CD1c-positive myeloid dendritic cell (primary cell): ENCODE results near the gene TRIOBP.
A peak's percentile ranks its signal among the peaks of the same experiment; 100 is the strongest.

ENCODE experiments used
- DNase-seq: peaks from one replicate; pipeline ENCODE4 v3.0.0-alpha.2; 2016; ENCODE audit errors: extremely low spot score

TRIOBP gene

GRCh38 chr22:37669586-37669985 lies 27.3 kb upstream of the TRIOBP start:
- DNase-seq = no peak

- DNase-seq = no peak
Observed at GRCh38 chr22:37672206-37672919, 24.5 kb upstream of the TRIOBP start.

DNA sequence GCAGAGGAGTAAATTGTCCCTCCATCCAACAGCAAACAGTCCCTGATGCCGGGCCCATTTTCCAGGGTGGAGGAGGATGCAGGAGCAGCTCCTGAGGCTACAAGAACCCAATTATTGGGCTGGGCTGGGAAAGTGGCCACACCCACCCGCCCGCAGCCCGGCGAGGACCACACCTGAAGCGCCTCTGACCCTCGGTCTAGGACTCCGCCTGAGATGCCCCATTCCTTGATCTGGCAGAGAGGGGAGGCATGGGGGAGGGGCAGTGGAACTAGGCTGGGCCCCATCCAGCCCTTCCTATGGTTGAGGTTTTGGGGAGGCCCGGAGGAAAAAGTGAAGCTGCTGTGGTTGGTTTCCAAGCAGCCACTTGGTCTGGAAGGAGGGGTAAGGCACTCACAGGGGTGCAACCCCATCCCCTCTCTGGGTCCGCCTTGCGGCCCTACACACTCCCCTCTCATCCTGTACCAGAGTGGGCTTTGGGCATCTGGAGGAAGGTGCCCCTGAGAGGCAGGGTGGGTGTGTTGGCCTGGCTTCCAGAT lies 23.9 kb upstream of the TRIOBP start:
- DNase-seq = no peak

GRCh38 chr22:37674248-37674647 lies 22.6 kb upstream of the TRIOBP start:
- no peak for DNase-seq

DNA sequence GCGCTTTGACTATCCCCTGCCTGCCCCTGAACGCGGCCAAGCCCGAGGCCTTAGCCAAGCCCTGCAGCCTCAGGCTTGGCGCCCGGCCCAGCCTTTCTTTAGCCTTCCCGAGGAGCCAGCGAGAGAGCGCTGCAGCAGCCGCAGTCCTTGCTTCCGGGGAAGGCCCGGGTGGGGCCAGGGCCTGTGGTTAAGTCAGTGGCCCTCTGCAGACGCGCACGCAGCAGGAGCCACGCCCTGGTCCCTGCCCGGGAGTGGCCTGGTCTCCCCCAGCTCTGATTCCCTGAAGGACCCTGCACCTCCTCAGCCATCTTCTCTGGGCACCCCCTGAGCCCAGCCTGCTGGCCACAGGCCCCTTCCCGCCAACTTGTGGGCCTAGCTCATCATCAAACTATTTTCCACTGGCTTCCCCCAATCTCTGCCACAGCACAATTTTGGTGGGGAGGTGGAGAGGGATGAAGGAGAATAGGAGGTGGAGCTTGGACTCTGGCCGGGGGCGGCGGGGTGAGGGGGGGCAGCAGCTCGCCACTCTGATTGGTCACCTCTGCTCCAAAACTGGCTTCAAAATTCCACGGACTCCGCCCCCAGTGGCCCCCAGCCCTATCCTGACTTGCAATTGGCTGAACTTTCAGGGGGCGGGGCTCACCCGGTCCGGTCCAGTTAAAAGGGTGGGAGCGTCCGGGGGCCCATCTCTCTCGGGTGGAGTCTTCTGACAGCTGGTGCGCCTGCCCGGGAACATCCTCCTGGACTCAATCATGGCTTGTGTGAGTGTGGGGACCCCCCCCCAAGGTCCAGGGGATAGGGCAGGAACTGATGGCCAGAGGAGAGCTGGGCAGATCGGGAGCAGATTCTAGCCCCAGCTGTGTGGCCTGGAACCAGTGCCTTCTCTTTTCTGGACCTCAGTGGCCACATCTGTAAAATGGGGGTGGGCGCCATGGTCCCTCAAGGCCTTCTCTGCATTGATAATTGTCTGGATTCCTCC lies 21.6 kb upstream of the TRIOBP start, which contains the start of gene LGALS1:
Gene LGALS1 (plus strand): TSS at position 686 of the 979 bp plus-strand sequence. CDS start 67 bp downstream, at position 753.
- peak; percentile 92 for DNase-seq

- peak; percentile 36 for DNase-seq
Observed at GRCh38 chr22:37675930-37676735, 20.7 kb upstream of the TRIOBP start.

DNA sequence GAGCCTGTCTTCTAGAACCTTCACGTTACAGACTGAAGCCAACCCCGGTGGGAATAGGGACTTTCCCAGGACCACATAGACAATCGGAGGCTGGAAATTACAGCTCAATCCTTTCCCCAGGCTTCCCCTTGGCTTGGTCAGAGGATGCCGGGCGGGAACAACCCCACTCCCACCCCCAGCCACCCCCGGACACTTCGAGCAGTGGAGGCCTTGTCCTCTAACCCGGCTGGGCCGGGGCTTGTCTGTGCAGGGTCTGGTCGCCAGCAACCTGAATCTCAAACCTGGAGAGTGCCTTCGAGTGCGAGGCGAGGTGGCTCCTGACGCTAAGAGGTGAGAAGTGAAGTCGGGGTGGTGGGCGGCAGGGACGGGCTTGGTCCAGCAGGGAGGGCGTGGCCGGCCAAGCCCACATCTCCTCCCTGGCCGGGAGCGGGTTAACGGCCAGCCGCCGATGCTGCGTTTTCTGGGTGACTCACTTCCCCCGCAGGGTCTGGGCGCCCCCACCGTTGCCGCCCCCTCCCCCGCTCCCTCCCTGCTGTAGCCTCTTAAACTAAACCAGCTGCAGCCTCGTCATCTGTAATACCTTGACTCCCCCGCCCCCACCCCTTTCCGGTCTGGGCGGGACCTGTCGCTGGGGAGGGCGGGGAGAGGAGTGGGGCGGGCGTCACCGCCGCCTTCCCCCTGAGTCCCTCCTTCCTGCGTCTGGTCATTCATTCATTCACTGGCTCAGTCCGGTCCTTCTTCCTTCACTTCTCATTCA lies 19.9 kb upstream of the TRIOBP start:
- peak; percentile 93 for DNase-seq

GRCh38 chr22:37677493-37677974 lies 19.3 kb upstream of the TRIOBP start:
- DNase-seq = no peak

DNA sequence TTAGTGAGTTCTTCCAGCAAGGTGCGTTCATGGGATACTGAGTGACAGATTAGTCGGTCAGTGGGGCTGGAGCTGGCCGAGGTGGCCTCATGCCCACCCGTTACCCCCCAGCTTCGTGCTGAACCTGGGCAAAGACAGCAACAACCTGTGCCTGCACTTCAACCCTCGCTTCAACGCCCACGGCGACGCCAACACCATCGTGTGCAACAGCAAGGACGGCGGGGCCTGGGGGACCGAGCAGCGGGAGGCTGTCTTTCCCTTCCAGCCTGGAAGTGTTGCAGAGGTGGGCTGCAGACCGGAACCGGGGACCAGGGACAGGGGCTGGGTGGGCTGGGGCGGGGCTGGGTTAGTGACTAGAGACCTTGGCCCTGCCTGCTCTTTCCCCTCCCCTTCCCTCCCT lies 18.5 kb upstream of the TRIOBP start:
- DNase-seq = no peak

- DNase-seq = no peak
Observed at GRCh38 chr22:37679670-37680069, 17.2 kb upstream of the TRIOBP start.

DNA sequence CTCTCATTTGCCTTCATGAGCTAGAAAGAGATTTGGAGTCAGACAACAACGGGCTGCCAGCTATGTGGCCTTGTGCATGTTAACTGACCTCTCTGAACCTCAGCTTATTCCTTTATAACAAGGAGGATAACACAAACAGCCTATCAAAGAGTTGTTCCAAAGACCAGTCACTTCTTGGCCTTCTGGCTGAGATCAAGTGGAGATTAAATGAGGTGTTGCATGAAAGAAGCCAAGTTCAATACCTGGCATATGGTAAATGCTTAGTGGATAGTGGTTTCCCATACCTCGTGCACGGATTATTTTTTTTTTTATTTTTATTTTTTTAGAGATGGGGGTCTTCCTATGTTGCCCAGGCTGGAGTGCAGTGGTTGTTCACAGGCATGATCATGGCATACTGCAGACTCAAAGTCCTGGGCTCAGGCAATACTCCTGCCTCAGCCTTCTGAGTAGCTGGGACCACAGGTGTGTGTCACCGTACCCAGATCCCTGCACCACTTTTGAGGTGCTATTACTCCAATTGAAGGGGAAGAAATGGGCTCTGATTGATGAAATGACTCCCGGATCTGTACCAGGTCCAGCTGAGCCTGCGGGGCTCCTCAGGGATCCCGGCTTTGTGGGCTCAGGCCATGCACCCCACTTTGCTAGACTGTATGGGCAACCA lies 16.5 kb upstream of the TRIOBP start:
- DNase-seq = no peak

DNA sequence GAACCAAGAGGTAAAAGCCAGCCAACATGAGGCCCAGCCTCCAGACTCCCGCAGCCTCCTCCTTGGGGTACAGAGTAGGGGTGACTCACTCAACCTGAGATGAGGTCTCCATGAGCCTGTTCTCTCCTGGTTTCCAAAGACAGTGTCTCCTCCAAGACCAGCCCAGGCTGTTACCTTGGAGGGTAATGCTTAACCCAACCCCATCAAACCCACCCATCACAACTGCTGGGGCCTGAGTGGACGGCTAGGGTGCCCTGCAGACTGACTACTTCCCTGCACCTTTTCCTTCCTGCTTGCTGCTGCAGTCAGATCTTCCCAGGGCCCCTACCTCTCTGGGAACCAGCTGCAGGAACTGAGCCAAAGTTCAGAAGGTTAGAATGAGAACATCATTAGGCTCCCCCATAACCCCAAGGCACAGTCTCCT lies 15.8 kb upstream of the TRIOBP start:
- DNase-seq = no peak

GRCh38 chr22:37681556-37682049 lies 15.2 kb upstream of the TRIOBP start:
- DNase-seq = peak; percentile 80

GRCh38 chr22:37684803-37685615 lies 11.8 kb upstream of the TRIOBP start:
- DNase-seq = no peak

GRCh38 chr22:37686002-37686982 lies 10.6 kb upstream of the TRIOBP start, which contains the start of gene NOL12:
TSS of gene NOL12 (plus strand) at chr22:37686343. CDS start at chr22:37686393, 50 bp downstream.
- peak; percentile 91 for DNase-seq

- no peak for DNase-seq
Observed at GRCh38 chr22:37690407-37690806, 6.4 kb upstream of the TRIOBP start.

DNA sequence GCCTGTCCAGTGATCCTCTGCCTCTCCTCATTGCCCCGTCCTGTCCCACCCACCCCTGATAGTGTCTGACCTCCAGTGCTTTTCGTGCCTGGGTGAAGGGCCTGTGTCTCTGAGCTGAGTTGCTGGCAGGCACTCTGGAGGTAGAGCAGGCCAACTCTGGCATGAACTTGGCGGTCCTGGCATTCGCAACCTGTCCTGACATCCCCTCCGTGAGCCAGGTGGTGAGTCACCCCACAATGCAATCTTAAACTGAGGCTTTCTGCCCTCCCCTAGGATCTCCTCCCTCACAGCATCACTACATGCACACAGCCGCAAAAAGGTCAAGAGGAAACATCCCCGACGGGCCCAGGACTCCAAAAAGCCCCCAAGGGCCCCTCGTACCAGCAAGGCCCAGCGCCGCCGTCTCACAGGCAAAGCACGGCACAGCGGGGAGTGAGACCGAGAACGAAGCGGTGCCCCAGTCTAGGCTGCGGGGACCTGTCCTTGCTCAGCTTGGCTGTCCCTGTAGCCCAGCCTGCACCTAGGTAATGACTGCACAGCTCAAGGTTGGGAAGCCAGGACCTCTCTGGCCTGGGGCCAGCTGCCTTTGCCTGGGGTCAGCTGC lies 5.8 kb upstream of the TRIOBP start:
- DNase-seq = no peak
